Measurements from ENCODE around the gene G2E3. TPM values are rescaled to one million over a fixed set of nuclear protein-coding genes. Genes with fewer than 3 reads are reported as not detected.

The G2E3 gene
- total RNA-seq, 4 donors from 2014 or later: 9.5 to 17.5 (median 10.7) TPM

- H3K36me3 ChIP-seq: no peaks in the 10 kb centered on the region
- H3K9me3 ChIP-seq: no peaks in the 10 kb centered on the region
- DNase-seq: no peak
- intact Hi-C loops (cut with DNase I): no loop called here
- no peak overlapping the region for H3K4me3 ChIP-seq (replicated peaks in 1 of 3)
- H3K4me1 ChIP-seq: no peaks in the 10 kb centered on the region
- no peak overlapping the region for H3K27ac ChIP-seq
- no peak for TF ChIP-seq POLR2A (IDR thresholded peaks at IDR 0.05)
- no peak for TF ChIP-seq CTCF (IDR thresholded peaks at IDR 0.05)
- no peaks in the 10 kb centered on the region for H3K27me3 ChIP-seq
- 80 to 84% methylated on average over 2 of the region's 2 CpGs for WGBS, 2 donors
These were observed 10.4 kb downstream of the G2E3 start for GRCh38 chr14:30569216-30569902.

- no peak for DNase-seq
- no peaks in the 10 kb centered on the region for H3K4me1 ChIP-seq
- no peaks in the 10 kb centered on the region for H3K9me3 ChIP-seq
- intact Hi-C loops (cut with DNase I): no loop called here
- no peak overlapping the region for H3K4me3 ChIP-seq (replicated peaks in 1 of 3)
- WGBS, 2 donors: 94 to 95% methylated on average over 1 of the region's 1 CpG
- no peak overlapping the region for H3K27ac ChIP-seq
- no peaks in the 10 kb centered on the region for H3K36me3 ChIP-seq
- no peaks in the 10 kb centered on the region for H3K27me3 ChIP-seq
- TF ChIP-seq CTCF (IDR thresholded peaks at IDR 0.05): no peak
- no peak for TF ChIP-seq POLR2A (IDR thresholded peaks at IDR 0.05)
These were observed 10.9 kb downstream of the G2E3 start for GRCh38 chr14:30569903-30570226.

GRCh38 chr14:30572237-30572636 is 13.3 kb downstream of the G2E3 start:
- H3K27me3 ChIP-seq: no peaks in the 10 kb centered on the region
- no peak for TF ChIP-seq CTCF (IDR thresholded peaks at IDR 0.05)
- TF ChIP-seq POLR2A (IDR thresholded peaks at IDR 0.05): no peak
- no peak for DNase-seq
- intact Hi-C loops (cut with DNase I): no loop called here
- H3K36me3 ChIP-seq: no peaks in the 10 kb centered on the region
- no peak overlapping the region for H3K27ac ChIP-seq
- no peaks in the 10 kb centered on the region for H3K4me1 ChIP-seq
- H3K9me3 ChIP-seq: no peaks in the 10 kb centered on the region
- WGBS, 2 donors: 92 to 97% methylated on average over 3 of the region's 3 CpGs
- H3K4me3 ChIP-seq (replicated peaks in 1 of 3): no peak overlapping the region

GRCh38 chr14:30572771-30573170 is 13.8 kb downstream of the G2E3 start:
- H3K9me3 ChIP-seq: no peaks in the 10 kb centered on the region
- WGBS, 2 donors: 90 to 95% methylated on average over 1 of the region's 1 CpG
- H3K27ac ChIP-seq: no peak overlapping the region
- H3K36me3 ChIP-seq: no peaks in the 10 kb centered on the region
- DNase-seq: no peak
- H3K4me3 ChIP-seq (replicated peaks in 1 of 3): no peak overlapping the region
- no peaks in the 10 kb centered on the region for H3K27me3 ChIP-seq
- intact Hi-C loops (cut with DNase I): no loop called here
- H3K4me1 ChIP-seq: no peaks in the 10 kb centered on the region
- no peak for TF ChIP-seq CTCF (IDR thresholded peaks at IDR 0.05)

- intact Hi-C loops (cut with DNase I): no loop called here
- WGBS, 2 donors: 87 to 90% methylated on average over 5 of the region's 5 CpGs
- no peaks in the 10 kb centered on the region for H3K36me3 ChIP-seq
- H3K4me1 ChIP-seq: no peaks in the 10 kb centered on the region
- no peak for TF ChIP-seq POLR2A (IDR thresholded peaks at IDR 0.05)
- TF ChIP-seq CTCF (IDR thresholded peaks at IDR 0.05): no peak
- no peak for DNase-seq
- H3K27ac ChIP-seq: no peak overlapping the region
- H3K4me3 ChIP-seq (replicated peaks in 1 of 3): no peak overlapping the region
- no peaks in the 10 kb centered on the region for H3K9me3 ChIP-seq
- no peaks in the 10 kb centered on the region for H3K27me3 ChIP-seq
These were observed 14.4 kb downstream of the G2E3 start for GRCh38 chr14:30573226-30573814.
